HEK293T (cell line): ENCODE data around the gene PITX1.

Experiments used
- CTBP1 ChIP-seq: fragments of 450-650 bp; IDR thresholded peaks from 2 replicates; pipeline ENCODE4 v1.6.1; 2016; ENCODE audit warnings: borderline replicate concordance
- ELF4 ChIP-seq: fragments of 450-650 bp; IDR thresholded peaks from 2 replicates; pipeline ENCODE4 v1.6.1; 2017; ENCODE audit warnings: antibody characterized with exemption

DNA sequence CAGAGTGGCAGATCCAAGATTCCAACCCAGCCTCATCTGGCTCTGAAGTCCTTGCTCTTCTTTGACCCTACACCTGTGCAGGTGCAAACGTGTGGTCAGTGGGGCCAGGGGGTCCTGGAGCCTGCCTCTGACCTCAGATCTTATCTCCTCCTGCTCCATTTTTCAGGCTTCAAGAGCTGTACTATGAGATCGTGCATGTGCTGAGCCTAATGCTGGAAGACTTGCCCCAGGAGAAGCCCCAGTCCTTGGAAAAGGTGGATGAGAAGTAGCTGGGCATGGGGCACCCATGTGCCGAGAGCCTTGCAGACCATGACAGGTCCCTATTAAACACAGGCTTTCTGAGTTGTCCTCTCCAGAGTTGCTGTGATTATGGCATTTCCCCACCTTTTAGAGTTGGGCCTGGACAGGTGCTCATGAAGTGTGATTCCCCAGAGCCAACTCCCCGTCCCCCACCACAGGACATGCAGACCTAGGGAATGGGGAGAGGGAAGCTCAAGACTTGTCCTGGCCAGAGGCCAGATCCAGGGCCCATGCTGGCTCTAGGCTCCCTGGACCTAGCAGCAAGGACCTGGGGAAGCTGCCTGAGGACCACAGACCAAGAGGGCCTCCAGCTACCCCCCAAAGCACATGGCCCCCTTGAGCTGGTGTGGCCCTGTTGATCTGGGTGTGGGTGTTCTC is 22.5 kb downstream of the PITX1 start:
- TF ChIP-seq ELF4 (no peak), CTBP1 (no peak)
